Stimulated activated CD8-positive, alpha-beta memory T cell treated with anti-CD3 and anti-CD28 coated beads, Interleukin-2, amount 100 ng/mL, for 1 hour (primary cell): ENCODE data around the gene DNAJC13.

Experiments
- DNase-seq, 2 donors: peaks; one replicate each; pipeline ENCODE4 v3.0.0-alpha.2; 2020; ENCODE audit warnings: low read depth in 2 of 2

Gene DNAJC13

DNA sequence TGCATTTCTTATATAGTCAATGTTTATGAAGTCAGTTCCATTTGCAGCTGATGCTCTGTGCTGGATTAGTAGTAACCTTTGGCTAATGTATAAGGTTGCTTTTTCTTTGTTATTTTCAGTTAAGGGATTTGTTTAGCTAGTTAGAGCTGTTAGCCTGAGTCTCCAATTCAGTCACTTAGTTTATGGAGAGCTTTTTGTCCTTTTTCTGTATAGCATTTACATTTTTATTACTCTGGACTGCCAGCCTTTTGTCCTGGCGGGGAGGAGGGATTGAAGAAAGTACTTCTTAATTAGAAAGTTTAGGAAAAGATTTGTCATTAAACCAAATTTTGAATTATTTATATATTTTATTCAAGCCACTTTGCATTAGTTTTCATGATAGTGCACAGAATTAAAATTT lies 52.0 kb downstream of the DNAJC13 start:
- DNase-seq, result no peak

DNA sequence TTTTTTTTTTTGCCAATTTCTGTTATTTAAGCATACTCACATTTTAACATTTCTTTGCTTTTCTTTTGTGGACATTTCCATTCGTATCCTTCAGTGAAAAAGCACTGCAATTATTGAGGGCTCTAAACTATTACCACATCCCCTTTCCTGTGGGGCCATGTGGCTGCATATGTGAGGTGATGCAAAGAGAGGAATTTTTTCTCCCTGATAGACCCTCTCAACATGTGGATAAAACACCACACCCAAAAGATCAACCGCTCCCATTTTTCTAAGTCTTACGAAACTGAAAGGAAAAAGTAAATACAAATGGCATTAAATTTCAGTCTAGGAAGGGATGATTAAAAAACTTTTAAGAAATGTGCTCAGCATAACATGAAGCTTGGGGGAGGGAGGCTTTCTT lies 68.8 kb downstream of the DNAJC13 start:
- DNase-seq, result no peak

DNA sequence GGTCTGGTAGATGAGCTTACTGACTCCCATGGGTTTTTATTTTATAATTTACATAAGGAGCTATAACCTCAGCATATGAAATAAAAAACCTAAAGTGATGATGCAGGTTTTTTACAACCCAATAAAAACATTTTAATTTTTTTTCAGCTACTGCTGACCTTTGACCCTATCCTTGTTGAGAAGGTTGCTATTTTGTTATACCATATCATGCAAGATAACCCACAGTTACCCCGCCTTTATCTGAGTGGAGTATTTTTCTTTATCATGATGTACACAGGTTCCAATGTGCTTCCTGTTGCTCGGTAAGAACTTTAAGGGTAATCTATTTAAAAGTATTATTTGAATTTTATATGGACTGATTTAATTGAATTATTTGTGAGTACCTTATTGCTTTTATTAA lies 70.8 kb downstream of the DNAJC13 start:
- no peak for DNase-seq

DNA sequence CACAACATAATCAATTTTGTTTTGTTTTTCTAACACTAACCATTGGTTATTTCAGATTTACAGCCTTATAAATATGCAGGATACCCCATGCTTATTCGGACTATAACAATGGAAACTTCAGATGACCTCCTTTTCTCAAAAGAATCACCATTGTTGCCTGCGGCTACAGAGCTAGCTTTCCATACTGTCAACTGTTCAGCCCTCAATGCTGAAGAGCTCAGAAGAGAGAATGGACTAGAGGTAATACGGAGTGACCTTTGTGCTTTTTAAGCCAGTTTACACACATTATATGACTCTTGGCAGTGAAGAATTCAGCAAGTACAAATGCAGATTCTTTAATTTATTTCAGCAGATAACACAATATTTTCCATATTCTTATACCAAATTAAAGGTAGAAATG lies 81.8 kb downstream of the DNAJC13 start:
- DNase-seq, result no peak

DNA sequence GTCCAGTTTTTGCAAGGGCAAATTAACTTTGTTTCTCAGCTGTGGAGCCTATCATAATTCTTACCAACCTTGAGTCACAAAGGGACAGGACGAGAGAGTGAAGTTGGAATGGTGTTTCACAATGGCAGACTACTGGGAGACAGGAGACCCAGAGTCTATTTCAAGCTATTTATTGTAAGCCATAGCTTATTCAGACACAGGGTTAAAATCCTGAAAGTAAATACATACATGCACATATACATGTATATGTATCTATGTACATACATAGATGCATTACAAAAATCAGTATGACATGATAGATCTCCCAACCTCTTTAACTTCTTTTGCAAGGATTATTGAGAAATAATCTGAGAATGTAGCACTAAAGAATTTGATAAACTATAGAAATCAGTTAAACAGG lies 86.3 kb downstream of the DNAJC13 start:
- DNase-seq, result no peak

DNA sequence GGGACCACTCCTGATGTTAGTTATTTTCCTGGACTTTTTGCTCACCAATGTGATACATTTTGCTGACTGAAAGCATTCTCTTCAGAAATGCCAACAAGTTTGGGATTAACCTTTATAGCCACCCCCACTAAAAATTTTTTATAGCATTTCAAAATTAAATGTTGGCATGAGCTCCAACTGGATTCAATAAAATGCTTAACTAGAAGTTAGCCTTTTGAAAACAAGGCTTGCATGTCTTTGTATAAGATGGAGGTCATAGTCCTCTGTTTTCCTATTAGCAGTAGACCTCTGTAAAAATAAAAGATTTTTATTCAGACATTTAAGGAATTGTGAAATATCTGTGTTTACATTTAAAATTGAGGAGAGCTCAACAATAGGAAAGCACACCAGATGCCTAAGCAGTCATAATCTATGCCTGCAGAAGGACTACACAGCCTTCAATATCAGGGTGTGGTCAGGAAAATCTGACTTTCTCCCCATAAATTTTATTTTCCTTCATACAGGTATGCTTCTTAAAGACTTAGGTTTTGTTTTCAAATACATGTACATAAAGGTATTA lies 87.2 kb downstream of the DNAJC13 start:
- DNase-seq, result no peak

DNA sequence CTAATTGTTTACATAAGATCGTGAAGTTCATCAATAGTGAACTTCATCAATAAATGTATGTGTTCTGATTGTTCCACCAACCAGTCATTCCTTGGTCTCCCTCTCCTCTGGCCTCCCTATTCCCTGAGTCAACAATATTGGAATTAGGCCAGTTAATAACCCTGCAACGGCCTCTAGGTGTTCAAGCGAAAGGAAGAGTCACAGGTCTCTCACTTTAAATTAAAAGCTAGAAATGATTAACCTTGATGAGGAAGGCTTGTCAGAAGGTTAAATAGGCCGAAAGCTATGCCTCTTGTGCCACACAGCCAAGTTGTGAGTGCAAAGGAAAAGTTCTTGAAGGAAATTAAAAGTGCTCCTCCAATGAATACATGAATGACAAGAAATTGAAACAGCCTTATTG lies 90.4 kb downstream of the DNAJC13 start:
- no peak for DNase-seq

DNA sequence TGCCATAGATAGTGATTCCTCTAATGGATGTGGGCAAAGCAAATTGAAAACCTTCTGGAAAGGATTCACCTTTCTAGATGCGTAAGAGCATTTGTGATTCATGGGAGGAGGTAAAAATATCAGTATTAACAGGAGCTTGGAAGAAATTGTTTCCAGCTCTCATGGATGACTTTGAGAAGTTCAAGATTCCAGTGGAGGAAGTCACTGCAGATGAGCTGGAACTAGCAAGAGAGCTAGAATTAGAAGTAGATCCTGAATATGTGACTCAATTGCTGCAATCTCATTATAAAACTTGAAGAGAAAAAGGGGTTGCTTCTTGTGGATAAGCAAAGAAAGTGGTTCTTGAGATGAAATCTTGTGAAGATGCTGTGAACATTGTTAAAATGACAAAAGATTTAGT lies 91.8 kb downstream of the DNAJC13 start:
- no peak for DNase-seq

DNA sequence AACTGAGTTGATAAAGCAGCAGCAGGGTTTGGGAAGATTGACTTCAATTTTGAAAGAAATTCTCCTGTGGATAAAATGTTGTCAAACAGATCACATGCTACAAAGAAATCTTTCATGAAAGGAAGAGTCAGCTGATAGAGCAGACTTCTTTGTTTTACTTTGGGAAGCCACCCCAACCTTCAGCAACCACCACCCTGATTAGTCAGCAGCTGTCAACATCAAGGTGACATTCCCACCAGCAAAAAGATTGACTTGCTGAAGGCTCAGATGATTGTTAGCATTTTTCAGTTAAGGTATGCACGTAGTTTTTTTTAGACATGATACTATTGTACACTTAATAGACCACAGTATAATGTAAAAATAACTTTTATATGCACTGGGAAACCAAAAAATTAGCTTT lies 92.2 kb downstream of the DNAJC13 start:
- DNase-seq, result no peak

DNA sequence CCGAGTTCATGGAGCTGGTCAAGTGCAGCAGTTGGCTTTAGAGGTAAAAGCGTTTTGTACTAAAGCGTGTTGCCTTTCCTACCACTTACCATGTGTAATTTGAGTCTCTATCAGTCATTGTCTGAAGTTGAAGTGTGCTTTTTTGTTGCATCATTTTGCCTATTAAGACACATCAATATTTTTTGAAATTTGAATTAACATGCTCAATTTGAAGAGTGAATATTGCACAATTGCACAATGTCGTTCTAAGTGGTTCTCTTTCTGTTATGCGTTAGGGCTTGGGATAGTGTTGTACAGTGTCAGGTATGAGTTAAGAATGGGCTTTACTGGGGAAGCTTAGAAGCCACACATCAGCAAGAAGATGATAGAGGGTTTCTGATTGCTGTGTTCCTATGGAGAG lies 95.8 kb downstream of the DNAJC13 start:
- DNase-seq, result no peak

DNA sequence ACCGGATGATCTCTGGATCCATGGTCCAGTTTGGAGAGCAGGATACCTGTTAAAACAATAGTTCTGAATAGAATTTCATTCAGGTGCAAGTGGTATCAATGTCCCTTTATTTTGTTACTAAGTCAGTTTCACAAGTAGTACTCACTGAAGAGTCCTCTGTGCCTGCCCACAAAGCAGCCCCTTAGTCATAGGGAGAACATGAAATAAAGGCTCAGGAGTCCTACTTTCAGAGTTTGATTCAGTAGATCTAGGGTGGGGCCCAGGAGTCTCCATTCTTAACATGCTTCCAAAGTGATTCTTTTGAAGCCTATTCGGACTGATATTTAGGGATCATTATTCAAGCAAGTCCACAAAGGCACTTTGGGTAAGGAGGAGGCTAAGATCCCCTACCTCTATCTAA lies 100.0 kb downstream of the DNAJC13 start:
- no peak for DNase-seq

DNA sequence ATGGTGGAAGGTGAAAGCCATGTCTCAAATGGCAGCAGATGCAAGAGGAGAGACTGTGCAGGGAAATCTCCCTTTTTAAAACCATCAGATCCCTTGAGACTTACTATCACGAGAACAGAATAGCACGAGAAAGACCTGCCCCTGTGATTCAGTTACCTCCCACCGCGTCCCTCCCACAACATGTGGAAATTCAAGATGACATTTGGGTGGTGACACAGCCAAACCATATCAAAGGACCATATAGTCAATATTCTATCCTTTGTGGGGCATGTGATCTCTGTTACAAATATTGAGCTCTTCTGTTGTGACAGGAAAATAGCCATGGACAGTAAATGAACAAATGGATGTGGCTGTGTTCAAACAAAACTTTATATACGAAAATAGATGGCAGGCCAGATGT lies 102.6 kb downstream of the DNAJC13 start:
- DNase-seq, result no peak

DNA sequence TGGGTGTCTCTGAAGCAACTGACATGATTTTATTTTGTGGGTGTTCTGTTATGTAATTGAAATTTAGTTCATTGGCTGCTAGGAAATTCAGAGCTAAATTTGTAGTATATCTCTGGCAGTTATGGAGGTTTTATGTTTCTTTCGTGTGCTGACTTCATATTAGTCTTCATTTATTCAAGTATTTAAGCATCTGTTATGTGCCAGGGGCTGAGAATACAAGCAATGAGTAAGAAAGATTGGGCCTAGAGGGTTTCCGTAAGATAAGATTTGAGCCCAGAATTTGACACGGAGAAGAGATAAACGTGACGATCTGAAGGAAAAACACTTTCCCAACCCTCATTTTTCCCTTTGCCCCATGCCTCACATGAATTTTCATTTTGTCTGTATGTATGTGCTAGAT lies 104.6 kb downstream of the DNAJC13 start:
- DNase-seq, result no peak

DNA sequence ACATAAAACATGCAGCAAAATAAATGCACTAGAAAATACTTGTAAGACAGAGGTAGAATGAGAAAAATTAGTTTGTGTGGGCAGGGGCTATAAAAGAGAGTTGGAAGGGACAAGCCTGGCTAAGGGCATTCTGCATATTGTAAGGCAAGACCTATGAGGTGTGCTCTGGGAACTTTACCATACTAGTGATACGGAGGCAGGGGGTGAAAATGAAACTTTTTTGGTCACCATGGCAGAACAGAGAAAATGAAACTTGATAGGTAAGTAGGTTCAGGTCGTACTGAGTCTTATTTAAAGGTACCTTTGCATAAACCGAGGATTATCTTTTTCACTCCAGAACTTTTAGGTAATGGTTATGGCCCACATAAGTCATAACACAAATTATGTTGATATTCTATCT lies 105.1 kb downstream of the DNAJC13 start:
- no peak for DNase-seq

DNA sequence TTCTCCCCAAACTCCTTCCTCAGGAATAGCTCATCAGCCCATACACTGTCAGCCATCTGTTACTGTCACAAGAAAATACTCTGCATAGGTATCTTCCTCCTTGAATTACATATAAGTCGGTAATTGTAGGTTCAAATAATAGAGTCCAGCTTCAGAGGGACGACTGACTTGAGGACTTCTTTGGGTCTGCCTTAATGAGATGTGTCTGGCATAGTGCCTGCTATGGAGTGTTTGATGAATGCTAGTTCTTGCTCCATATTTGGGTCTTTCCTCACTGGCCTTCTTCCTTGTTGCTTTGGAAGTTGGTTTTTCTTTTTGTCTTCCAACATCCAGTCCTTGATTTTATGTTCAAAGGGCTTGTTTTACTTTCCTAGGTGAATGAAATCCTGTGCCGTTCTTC lies 113.3 kb downstream of the DNAJC13 start:
- DNase-seq, result no peak

DNA sequence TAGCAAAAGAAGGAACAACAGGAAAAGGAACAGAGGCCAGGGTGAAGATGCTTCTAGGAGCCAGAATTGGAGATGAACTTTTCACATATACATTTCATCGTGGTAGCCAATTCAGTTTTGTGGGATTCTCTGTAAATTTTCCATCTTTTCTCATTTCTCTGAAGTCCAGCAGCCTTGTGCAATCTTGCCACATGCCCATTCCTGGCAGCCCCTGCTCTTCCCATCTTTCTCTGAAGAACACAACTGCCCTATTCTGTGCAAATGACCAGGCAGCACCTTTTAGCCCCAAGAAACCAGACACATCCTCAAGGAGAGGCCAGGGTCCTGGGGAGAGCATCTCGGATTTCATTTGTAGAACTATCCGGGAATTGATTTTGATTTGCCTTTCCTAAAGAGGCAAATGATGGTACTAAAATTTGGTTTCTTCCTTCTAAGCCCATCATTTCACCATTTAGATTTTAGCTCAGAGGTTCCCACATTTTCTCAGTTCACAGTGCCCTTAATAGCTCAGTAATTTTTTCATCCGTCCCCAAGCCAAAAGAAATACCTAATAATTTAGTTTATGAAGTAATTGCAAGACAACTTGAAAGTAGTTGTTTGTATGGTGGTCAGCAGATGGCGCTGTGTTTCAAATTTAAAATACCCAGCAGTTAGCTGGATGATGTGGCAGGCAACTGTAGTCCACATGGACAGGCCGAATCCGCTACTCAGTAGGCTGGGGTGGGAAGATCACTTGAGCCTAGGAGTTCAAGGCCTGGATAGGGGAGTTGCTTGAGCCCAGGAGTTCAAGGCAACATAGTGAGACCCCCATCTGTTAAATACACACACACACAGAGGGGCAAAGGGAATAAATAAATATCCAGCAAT lies 118.5 kb downstream of the DNAJC13 start:
- peak; percentile 7 to 8 for DNase-seq

DNA sequence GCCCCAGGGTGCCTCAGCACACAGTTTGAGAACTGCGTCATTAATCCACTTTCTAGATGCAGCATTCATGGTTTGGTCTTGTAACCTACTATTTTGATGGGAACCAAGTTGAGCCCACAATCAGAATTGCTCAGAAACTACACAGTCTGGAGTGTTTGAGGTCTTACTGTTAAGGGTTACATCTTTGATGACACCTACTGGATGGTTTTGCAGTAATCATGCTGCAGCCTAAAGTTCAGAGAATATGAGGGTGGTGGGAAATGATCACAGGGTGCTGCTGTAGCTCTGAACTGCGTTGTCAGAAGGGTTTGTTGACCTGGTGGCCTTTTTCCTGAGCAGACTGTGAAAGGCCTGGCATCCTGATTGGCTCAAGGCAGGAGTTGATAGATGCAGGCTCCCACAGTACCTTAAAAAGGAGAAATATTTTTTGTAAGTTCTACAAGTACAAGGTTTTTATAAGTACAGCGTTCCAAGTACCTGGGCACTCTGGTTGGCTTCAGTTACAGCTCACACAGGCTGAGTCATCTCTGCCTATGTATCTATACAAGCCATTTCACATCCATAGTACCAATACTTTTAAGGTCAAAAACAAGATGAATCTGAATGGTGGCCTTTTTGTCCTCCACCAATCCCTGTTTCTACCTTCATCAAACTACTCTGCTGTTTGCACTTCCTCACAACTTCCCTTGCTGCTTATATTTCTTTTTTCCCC lies 119.3 kb downstream of the DNAJC13 start:
- DNase-seq, result no peak

DNA sequence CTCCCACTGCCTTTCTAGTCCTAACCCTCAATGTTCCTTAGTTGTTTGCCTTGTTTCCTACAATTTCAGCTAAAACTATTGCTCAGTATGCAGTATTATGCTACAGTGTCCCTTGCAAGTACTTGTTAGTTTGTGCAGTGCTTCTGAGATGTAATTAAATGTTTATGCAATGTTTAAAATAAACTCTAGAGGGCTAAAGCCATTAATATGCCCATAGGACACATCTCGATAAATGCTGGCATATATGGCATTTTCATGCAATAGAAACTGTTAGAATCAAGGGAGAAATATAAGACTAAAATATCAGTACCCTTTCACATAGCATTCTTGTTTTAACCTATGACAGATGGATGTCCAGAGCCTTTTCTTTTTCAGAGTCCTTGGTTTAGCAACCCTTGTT lies 120.0 kb downstream of the DNAJC13 start:
- DNase-seq, result no peak

DNA sequence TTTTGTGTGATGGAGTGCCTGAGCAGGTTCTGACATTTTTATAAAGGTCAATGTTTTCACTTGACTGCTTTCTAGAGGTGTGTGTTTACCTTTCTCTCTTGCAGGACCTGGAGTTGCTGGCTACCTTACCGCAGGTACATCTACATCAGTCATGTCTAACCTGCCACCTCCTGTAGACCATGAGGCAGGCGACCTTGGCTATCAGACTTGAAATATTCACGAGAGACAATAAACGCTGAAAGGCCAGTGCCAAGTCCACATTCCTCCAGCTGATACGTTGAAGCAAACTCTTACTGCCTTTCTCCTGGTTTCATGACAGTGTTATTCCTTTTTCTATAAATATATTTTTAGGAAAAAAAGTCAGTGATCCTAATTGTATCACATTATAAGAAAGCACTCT lies 120.8 kb downstream of the DNAJC13 start:
- no peak for DNase-seq

DNA sequence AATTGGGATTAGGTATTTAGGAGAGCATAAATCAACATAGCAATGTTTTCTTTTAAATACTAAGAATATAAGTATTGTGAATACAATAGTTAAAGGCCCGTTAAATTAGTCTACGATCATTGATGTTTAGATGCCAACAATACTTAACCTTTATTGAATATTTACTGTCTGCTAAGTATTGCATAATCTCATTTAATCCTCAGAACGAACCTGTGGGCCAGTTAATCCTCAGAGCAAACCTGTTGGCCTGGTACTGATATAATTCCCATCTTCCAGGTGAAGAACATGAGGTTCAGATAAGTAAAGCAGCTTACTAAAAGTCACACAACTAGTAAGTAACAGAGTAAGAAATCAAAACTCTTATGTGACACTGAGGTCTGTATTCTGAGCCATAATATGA lies 122.4 kb downstream of the DNAJC13 start:
- no peak for DNase-seq

DNA sequence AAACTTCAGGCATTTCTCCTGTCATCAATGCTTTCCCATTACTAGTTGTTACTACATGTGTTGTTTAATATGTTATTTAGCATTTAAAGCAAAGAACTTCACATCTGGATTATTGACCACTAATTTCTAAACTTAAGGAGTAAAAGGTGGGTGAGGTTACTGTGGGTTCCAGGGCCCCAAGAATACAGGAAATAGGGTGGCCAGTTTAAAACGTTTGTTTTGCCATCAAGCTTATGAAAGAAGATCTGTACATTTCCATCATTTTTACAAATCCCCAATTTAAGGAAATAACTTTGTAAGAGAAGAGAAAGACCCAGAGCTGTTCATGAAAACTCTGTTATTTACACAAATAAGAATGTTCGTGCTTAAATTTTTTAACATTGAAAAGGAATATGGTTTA lies 125.3 kb downstream of the DNAJC13 start:
- DNase-seq, result no peak

DNA sequence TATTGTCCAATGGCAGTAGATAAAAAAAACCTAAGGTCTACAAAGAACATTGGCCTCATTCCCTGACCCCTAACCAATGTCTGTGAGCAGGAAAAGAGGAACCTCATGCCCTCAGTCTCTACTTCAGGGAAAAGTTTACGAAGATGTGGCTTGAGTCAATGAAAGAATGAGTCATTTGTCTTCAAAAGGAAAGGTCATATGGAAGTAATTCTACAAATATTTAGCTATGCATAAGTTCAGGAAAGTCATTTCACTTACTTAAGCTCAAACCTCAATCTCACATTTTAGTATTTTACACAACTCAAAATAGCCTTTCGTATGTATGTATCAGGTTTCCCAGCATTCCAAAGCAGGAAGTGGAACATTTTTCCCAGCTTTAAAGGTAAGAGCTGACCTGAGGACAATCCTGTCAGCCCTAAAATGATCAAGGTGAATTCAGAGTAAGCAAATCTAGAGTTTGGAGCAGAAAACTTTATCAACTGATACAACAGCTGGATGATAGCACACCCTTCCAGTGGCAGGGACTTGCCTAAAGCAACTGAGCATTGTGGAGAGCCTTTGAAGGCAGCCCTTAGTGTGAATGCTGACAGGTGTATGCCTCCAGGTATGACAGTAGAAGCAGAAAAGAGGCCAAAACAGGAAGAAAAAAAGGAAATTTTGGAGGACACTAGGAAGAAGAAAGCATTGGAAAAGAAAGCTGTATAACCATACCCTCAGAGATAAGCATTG lies 125.9 kb downstream of the DNAJC13 start:
- no peak for DNase-seq
